WTC11 (cell line): ENCODE data around the gene NUDCD2. TPM values are rescaled to one million over a fixed set of nuclear protein-coding genes. Genes with fewer than 3 reads are reported as not detected.

Experiments
- ATAC-seq: fragments of 200-7000 bp; cut with Tn5 transposase; 2 replicates; pipeline ENCODE4 v1.10.0; 2021; ENCODE audit warnings: mild to moderate bottlenecking, moderate library complexity
- CTCF ChIA-PET: fragments of 300-600 bp; sonication (Branson Sonifier 250); formaldehyde crosslinking; loops from one replicate; lab custom pipeline; 2021; ENCODE audit warnings: antibody characterized with exemption; lab: Charles Lee
- POLR2A ChIA-PET: fragments of 350-600 bp; sonication (Branson Sonifier 250); formaldehyde crosslinking; loops from one replicate; lab custom pipeline; 2021; ENCODE audit warnings: antibody characterized with exemption; lab: Charles Lee
- DNase-seq: peaks from one replicate; pipeline ENCODE4 v3.0.0; 2021; ENCODE audit warnings: low spot score
- H3K27ac Mint-ChIP-seq: 2 replicates; pipeline ENCODE4 v1.8.0; 2021; ENCODE audit warnings: mixed read lengths
- H3K27me3 Mint-ChIP-seq: 2 replicates; pipeline ENCODE4 v1.8.0; 2021; ENCODE audit warnings: low read depth, mild to moderate bottlenecking, moderate library complexity, mixed read lengths
- H3K36me3 Mint-ChIP-seq: 2 replicates; pipeline ENCODE4 v1.8.0; 2021; ENCODE audit warnings: mixed read lengths
- H3K4me1 Mint-ChIP-seq: 2 replicates; pipeline ENCODE4 v1.8.0; 2022; ENCODE audit warnings: mixed read lengths
- H3K4me3 Mint-ChIP-seq: 2 replicates; pipeline ENCODE4 v1.8.0; 2021; ENCODE audit warnings: mild to moderate bottlenecking, moderate library complexity, mixed read lengths
- H3K9me3 Mint-ChIP-seq: 2 replicates; pipeline ENCODE4 v1.8.0; 2021; ENCODE audit warnings: mixed read lengths
- AFF4 ChIP-seq: sonication (generic); formaldehyde crosslinking; IDR thresholded peaks from 2 replicates; pipeline ENCODE4 v1.8.1; 2023; ENCODE audit warnings: mild to moderate bottlenecking, missing genetic modification reagents, borderline replicate concordance
- ARID4B ChIP-seq: sonication (generic); formaldehyde crosslinking; IDR thresholded peaks from 2 replicates; pipeline ENCODE4 v1.8.0; 2023; ENCODE audit warnings: missing genetic modification reagents, mild to moderate bottlenecking, borderline replicate concordance
- CBFB ChIP-seq: sonication (generic); formaldehyde crosslinking; IDR thresholded peaks from 2 replicates; pipeline ENCODE4 v1.8.1; 2022; ENCODE audit warnings: mild to moderate bottlenecking, low read depth, missing genetic modification reagents
- CREB1 ChIP-seq: sonication (generic); formaldehyde crosslinking; IDR thresholded peaks from 2 replicates; pipeline ENCODE4 v1.8.0; 2023; ENCODE audit warnings: mild to moderate bottlenecking, missing genetic modification reagents
- FOXJ3 ChIP-seq: sonication (generic); formaldehyde crosslinking; IDR thresholded peaks from 2 replicates; pipeline ENCODE4 v1.9.0; 2021; ENCODE audit warnings: missing genetic modification reagents, mild to moderate bottlenecking, borderline replicate concordance
- GRHL2 ChIP-seq: fragments of 250-450 bp; sonication (Bioruptor Pico); IDR thresholded peaks from 2 replicates; pipeline ENCODE4 v1.8.0; 2022; ENCODE audit warnings: mild to moderate bottlenecking, moderate library complexity; ENCODE audit not compliant: insufficient replicate concordance, severe bottlenecking
- IRF1 ChIP-seq: sonication (generic); formaldehyde crosslinking; IDR thresholded peaks from 2 replicates; pipeline ENCODE4 v1.8.0; 2023; ENCODE audit warnings: missing genetic modification reagents
- JAZF1 ChIP-seq: fragments of 250-450 bp; sonication (Bioruptor Pico); IDR thresholded peaks from 2 replicates; pipeline ENCODE4 v1.9.0; 2021; ENCODE audit warnings: moderate library complexity, mild to moderate bottlenecking, inconsistent platforms
- NFATC4 ChIP-seq: fragments of 250-450 bp; sonication (Bioruptor Pico); IDR thresholded peaks from 2 replicates; pipeline ENCODE4 v1.9.0; 2021; ENCODE audit warnings: mild to moderate bottlenecking
- OVOL2 ChIP-seq: fragments of 250-450 bp; sonication (Bioruptor Pico); IDR thresholded peaks from 2 replicates; pipeline ENCODE4 v1.9.0; 2021; ENCODE audit warnings: mild to moderate bottlenecking, borderline replicate concordance
- PRRX2 ChIP-seq: fragments of 250-450 bp; sonication (Bioruptor Pico); IDR thresholded peaks from 2 replicates; pipeline ENCODE4 v1.8.0; 2021; ENCODE audit warnings: mild to moderate bottlenecking
- SP1 ChIP-seq: sonication (generic); formaldehyde crosslinking; conservative IDR thresholded peaks from 2 replicates; pipeline ENCODE4 v1.8.1; 2022; ENCODE audit warnings: missing genetic modification reagents
- TEAD1 ChIP-seq: sonication (generic); formaldehyde crosslinking; IDR thresholded peaks from 2 replicates; pipeline ENCODE4 v1.8.0; 2022; ENCODE audit warnings: mild to moderate bottlenecking, missing genetic modification reagents
- USF1 ChIP-seq: sonication (generic); formaldehyde crosslinking; IDR thresholded peaks from 2 replicates; pipeline ENCODE4 v1.8.0; 2022; ENCODE audit warnings: mild to moderate bottlenecking, missing genetic modification reagents
- ZBTB21 ChIP-seq: sonication (generic); formaldehyde crosslinking; IDR thresholded peaks from 2 replicates; pipeline ENCODE4 v1.8.1; 2023; ENCODE audit warnings: mild to moderate bottlenecking, missing genetic modification reagents, borderline replicate concordance
- ZNF138 ChIP-seq: sonication (generic); formaldehyde crosslinking; conservative IDR thresholded peaks from 2 replicates; pipeline ENCODE4 v1.8.1; 2022; ENCODE audit warnings: mild to moderate bottlenecking, moderate library complexity, missing genetic modification reagents
- ZNF263 ChIP-seq: sonication (generic); formaldehyde crosslinking; IDR thresholded peaks from 2 replicates; pipeline ENCODE4 v1.8.1; 2022; ENCODE audit warnings: low read depth, mild to moderate bottlenecking, moderate library complexity, missing genetic modification reagents
- ZNF396 ChIP-seq: fragments of 250-450 bp; sonication (Bioruptor Pico); IDR thresholded peaks from 2 replicates; pipeline ENCODE4 v1.8.0; 2021; ENCODE audit warnings: mild to moderate bottlenecking, moderate library complexity, borderline replicate concordance
- ZNF416 ChIP-seq: fragments of 250-450 bp; sonication (Bioruptor Pico); IDR thresholded peaks from 2 replicates; pipeline ENCODE4 v1.9.0; 2021; ENCODE audit warnings: mild to moderate bottlenecking, inconsistent platforms
- total RNA-seq: library from RNA; stranded (reverse); gene quantifications from 3 replicates; pipeline ENCODE4 v1.2.3, GENCODE V29; 2021
- TF ChIP-seq, protein P1 (sequence below): sonication (generic); formaldehyde crosslinking; IDR thresholded peaks from 2 replicates; pipeline ENCODE4 v1.8.1; 2022; ENCODE audit warnings: missing genetic modification reagents, borderline replicate concordance
- TF ChIP-seq, protein P2 (sequence below): sonication (generic); formaldehyde crosslinking; conservative IDR thresholded peaks from 2 replicates; pipeline ENCODE4 v1.8.1; 2022; ENCODE audit warnings: mild to moderate bottlenecking, missing genetic modification reagents

Gene NUDCD2
- total RNA-seq, 1 experiment from 2014 or later = 73.4 TPM

DNA sequence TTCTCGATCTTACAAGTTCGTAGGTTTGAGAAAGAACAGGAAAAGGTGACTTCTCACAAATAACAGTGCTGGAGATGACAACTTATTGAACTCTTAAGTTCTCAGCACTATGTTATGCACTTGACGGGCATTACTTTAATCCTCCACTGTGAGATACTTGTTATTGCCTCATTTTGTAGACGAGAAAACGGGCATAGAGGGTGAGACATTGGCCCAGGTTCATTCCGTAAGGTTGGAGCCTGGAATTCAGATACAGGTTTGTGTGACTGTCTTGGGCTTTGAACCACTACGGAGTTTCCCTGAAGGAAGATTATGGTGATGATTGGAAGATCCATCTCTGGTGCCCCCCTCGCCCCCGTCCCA, 46.2 kb upstream of the NUDCD2 start:
- CTCF ChIA-PET = interaction anchor here (1.0 to 1.1 kb wide), 2 partner anchors 23 to 57 kb away, joined by 3 read pairs; no protein-coding TSS in a partner anchor
- H3K36me3 Mint-ChIP-seq = peaks cover 4% of the 10 kb centered on the region
- no peaks in the 10 kb centered on the region for H3K27me3 Mint-ChIP-seq
- H3K9me3 Mint-ChIP-seq = no peaks in the 10 kb centered on the region
- no peak for DNase-seq
- no peak for ATAC-seq
- no peak for TF ChIP-seq USF1
- TF ChIP-seq GRHL2 = no peak
- no peak for TF ChIP-seq ZNF396 (CRISPR knock-in tag)
- no peak for TF ChIP-seq ZBTB21 (CRISPR knock-in tag)
- H3K4me1 Mint-ChIP-seq = peaks cover 56% of the 10 kb centered on the region
- H3K4me3 Mint-ChIP-seq = peak overlapping the region; percentile 97
- POLR2A ChIA-PET = interaction anchor here (1.1 to 4.7 kb wide), 6 partner anchors 12 to 68 kb away, joined by 3 to 77 read pairs (median 6); partner anchors contain the start of genes CCNG1, HMMR and NUDCD2
- H3K27ac Mint-ChIP-seq = peak overlapping the region; percentile 98

GRCh38 chr5:163505368-163506094, 45.6 kb upstream of the NUDCD2 start, which contains the start of gene MAT2B:
Gene MAT2B, plus strand, starts transcription at chr5:163505619. Its CDS starts 68 bp downstream, at chr5:163505687.
- ChIA-PET POLR2A (interaction anchor here (1.1 to 4.7 kb wide), 6 partner anchors 11 to 68 kb away, joined by 3 to 77 read pairs (median 6); partner anchors contain the start of genes CCNG1, HMMR and NUDCD2), CTCF (interaction anchor here (0.8 to 1.1 kb wide), 5 partner anchors 10 to 58 kb away, joined by 3 to 4 read pairs (median 3); no protein-coding TSS in a partner anchor)
- peaks cover 51% of the 10 kb centered on the region for H3K4me1 Mint-ChIP-seq
- DNase-seq (peak; percentile 94), ATAC-seq (peak; percentile 91)
- no peaks in the 10 kb centered on the region for H3K27me3 Mint-ChIP-seq
- no peaks in the 10 kb centered on the region for H3K9me3 Mint-ChIP-seq
- peak within 1 kb of the TSS; percentile 97 for H3K4me3 Mint-ChIP-seq
- H3K36me3 Mint-ChIP-seq = peaks cover 4% of the 10 kb centered on the region
- peak within 1 kb of the TSS; percentile 98 for H3K27ac Mint-ChIP-seq
- TF ChIP-seq AFF4 (CRISPR knock-in tag) (peak; percentile 85; the same call in 1 of the 2 replicates), JAZF1 (CRISPR knock-in tag) (no peak), FOXJ3 (no peak), CBFB (CRISPR knock-in tag) (no peak), ARID4B (CRISPR knock-in tag) (no peak), ZNF138 (CRISPR knock-in tag) (peak; percentile 43; the same call in 1 of the 2 replicates), ZNF263 (CRISPR knock-in tag) (no peak), CREB1 (CRISPR knock-in tag) (0 out of 2 replicates have a peak, but pooled peaks have one; percentile 14), PRRX2 (CRISPR knock-in tag) (peak; percentile 71; the same call in 1 of the 2 replicates), OVOL2 (CRISPR knock-in tag) (no peak), NFATC4 (CRISPR knock-in tag) (peak; percentile 71; the same call in 1 of the 2 replicates), ZNF416 (CRISPR knock-in tag) (peak; percentile 90), SP1 (peak; percentile 94), TEAD1 (CRISPR knock-in tag) (no peak; the same call in 1 of the 2 replicates), IRF1 (CRISPR knock-in tag) (no peak), USF1 (no peak)
- TF ChIP-seq, protein P1, sequence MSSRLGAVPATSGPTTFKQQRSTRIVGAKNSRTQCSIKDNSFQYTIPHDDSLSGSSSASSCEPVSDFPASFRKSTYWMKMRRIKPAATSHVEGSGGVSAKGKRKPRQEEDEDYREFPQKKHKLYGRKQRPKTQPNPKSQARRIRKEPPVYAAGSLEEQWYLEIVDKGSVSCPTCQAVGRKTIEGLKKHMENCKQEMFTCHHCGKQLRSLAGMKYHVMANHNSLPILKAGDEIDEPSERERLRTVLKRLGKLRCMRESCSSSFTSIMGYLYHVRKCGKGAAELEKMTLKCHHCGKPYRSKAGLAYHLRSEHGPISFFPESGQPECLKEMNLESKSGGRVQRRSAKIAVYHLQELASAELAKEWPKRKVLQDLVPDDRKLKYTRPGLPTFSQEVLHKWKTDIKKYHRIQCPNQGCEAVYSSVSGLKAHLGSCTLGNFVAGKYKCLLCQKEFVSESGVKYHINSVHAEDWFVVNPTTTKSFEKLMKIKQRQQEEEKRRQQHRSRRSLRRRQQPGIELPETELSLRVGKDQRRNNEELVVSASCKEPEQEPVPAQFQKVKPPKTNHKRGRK (CRISPR knock-in tag) = no peak
- TF ChIP-seq, protein P2, sequence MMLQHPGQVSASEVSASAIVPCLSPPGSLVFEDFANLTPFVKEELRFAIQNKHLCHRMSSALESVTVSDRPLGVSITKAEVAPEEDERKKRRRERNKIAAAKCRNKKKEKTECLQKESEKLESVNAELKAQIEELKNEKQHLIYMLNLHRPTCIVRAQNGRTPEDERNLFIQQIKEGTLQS (CRISPR knock-in tag) = no peak
